GM18498 (cell line): ENCODE data around the gene MYRIP.

Experiments used
- ATAC-seq: cut with Tn5 transposase; IDR thresholded peaks from one replicate; pipeline ENCODE4 v1.9.1; 2021; ENCODE audit warnings: mild to moderate bottlenecking, moderate library complexity; ENCODE audit not compliant: unreplicated experiment

The MYRIP gene

GRCh38 chr3:39900462-39901002 is 91.1 kb downstream of the MYRIP start:
- ATAC-seq: no peak

DNA sequence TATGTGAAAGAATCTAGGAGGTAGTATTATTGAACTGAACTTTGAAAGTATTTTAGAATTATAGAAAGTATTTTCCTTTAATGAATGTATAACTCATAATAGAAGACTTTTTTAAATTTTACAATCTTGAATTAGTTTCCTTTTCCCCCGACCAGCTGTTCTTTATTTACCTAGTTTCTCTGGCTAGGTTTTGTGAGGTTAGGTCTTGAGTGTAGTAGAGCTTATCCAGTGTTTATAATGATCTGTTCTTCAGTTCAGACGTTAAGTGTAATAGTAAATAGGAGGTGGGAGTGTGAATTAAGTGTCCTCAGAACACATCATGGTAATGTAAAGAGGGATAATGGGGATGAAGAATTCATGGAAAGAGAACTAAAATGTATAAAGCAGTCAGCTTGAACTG is 93.8 kb downstream of the MYRIP start:
- no peak for ATAC-seq

DNA sequence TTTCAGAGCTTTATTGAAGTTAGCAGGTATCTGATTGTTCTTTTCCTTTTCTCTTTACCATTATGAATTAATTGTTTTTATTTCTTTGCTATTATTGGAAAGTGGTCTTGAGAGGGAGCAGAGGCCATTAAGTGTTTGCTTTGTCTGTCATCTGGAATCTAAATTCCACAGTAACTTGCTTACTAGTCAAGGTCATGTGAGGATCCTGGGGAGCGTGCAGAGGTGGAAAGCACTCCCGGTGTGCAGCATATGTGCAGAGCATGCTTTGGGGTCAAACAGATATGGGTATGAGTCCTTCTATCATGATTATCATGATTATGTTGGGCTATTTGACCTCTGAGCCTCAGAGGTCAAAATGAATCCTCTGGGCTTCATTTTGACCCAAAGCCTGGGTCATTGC is 96.4 kb downstream of the MYRIP start:
- no peak for ATAC-seq

DNA sequence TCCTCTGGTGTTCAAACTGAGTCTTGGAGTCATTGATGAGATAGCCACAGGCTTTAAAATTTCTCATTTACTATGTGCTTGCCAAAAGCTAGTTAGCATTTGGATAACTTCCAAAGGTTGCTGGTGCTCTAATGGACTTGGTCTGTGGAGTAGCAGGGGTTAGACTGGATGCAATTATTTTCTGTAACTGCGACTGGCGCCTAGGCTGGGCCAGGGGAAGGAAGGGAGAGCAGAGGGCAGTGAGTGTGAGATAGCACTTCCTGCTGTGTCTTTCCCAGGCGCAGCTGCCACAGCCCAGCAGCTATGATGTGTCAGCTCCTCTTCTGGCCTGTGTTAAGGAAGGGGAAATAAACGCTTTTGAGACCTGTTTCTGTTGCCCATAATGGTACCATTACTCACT is 98.6 kb downstream of the MYRIP start:
- ATAC-seq: no peak

GRCh38 chr3:39910135-39910534 is 100.7 kb downstream of the MYRIP start:
- no peak for ATAC-seq

DNA sequence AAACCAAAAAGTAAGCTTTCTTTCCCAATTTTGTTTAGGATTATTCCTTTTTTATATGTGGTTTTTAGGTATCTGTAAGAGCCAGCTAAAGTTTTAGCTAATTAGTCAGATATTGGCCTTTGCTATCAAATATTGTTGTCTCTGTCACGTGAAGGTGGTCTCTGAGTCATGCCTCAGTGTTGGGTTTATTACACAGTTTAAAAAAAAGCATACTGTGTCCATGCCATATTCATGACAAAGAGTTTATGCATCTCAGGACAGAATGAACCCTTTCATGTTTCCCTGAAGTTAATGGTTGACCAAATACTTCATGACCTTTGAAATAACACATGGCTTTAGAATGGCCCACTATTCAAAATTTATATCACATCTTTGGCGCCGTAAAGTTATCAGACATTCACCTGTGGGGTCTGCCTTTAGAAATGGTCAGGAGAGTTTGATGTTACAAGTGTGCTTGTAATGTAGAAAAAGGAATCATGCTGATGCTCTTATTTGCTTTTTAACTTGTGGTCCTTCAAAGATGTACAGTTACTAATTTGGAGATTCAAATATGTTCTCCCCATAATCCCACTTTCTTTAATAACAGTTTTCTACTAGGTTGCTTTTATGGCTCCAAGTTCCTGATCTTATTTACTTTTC is 101.5 kb downstream of the MYRIP start:
- no peak for ATAC-seq

- no peak for ATAC-seq
These were observed 102.3 kb downstream of the MYRIP start for GRCh38 chr3:39911465-39912309.

- no peak for ATAC-seq
These were observed 105.6 kb downstream of the MYRIP start for GRCh38 chr3:39915027-39915426.

DNA sequence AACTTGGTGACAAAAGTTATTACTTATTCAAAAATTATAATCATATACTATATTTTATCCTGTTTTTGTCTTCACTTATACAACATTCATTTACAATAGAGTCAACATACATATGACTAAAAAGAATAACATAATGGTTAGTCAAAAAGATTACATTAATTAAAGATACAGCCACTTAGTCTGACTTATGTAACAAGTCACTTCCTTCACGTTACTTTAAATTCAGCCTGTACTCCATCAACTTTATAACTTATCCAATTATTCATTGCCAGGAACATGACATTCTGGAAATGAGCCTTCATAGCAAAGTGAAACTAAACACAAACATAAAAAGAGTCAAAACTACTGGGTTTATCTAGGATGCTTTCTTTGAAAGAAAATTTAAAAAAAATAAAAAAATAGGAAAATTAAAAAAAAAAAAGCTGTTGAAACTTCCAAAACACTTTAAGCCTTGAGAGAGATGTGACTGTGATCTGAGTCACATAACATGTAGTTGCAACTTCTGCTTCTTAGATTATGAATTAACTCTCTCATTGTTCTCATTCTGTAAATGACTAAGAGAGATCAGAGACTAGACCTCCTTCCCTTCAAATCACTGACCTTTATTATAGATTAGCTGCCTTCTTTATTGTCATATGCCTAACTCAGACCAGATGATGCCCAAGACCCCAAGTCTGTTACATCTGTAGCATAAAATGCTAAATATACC is 107.8 kb downstream of the MYRIP start:
- ATAC-seq: no peak

- ATAC-seq: no peak
These were observed 109.9 kb downstream of the MYRIP start for GRCh38 chr3:39919281-39919680.

- no peak for ATAC-seq
These were observed 110.9 kb downstream of the MYRIP start for GRCh38 chr3:39920271-39920670.

DNA sequence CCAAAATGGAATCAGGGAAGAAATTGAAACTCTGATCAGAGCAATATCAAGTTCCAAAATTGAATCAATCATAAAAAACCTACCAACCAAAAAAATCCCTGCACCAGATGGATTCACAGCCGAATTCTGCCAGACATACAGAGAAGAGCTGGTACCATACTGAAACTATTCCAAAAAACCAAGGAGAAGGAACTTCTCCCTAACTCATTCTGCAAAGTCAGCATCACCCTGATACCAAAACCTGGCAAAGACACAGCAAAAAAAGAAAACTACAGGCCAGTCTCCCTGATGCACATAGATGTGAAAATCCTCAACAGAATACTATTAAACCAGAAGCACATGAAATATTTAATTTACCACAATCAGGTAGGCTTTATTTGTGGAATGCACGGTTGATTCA is 118.1 kb downstream of the MYRIP start:
- ATAC-seq: no peak

DNA sequence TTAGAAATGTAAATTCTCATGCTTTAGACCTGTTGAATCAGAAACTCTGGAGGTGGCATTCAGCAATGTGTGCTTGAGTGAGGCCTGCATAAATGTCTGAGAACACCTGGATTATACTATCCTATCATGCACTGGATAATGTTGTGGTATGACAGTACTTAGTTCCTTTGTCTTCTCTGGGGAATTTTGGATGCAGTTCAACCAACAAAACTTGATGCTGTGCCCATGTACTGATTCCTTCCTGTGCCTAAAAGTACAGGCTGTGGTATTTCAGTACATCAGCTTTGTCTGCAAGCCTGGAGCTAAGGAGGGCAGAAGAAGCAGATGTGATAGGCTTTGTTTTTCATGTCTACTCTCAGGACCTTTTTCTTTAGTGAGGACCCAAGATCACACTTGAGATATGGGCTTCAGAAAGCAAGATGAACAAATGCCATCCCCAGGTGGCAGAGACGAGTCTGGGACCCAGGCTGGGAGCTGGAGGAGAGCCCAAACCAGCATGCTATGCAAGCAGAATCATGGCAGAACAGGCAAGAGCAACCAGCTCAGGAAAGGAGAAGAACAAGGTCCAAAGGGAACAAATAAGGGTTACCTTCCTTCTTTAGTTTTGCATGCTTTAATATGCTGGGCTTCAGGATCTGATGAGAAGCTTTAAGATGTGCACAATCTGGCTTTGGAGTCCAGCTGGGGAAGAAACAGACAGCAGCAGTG is 124.7 kb downstream of the MYRIP start:
- ATAC-seq: no peak

DNA sequence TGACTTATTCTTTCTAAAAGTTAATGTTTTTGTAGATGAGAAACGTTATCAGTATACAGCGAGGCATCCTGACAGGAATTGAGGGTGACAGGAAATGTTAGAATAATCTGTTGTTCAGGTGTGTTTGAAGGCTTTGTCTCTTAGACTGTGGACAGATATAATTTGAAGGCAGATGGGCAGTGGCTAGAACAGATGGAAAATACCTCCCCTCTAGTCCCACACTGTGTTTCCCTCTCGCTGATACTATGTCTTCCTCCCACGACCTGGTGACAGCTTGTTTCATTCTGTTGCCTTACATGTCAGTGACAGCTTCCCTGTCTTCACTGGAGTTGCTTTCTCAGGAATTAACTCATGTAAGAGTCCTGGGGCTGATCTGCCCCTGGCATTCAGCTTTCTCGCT is 125.3 kb downstream of the MYRIP start:
- no peak for ATAC-seq

- ATAC-seq: no peak
These were observed 125.9 kb downstream of the MYRIP start for GRCh38 chr3:39935261-39935660.

GRCh38 chr3:39936848-39937247 is 127.4 kb downstream of the MYRIP start:
- no peak for ATAC-seq

DNA sequence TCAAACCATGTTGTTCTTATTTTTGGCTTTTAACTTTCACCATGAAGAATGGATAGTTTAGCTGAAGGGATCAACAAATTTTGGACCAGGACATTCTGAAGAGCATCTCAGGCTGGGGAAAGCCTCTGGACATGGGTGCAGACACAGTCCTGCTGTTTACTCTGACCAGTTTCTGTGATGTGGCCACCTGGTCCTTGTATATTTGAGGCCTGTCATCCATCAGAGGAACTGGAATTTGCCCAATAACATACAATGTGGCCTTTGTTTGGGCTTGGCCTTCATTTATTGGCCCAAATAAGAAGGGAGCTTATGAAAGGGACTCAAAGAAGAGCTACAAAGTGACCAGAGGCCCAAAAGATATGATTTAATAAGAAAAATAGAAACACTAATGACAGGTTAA is 127.9 kb downstream of the MYRIP start:
- ATAC-seq: no peak

- ATAC-seq: peak; percentile 84
These were observed 128.5 kb downstream of the MYRIP start for GRCh38 chr3:39937874-39938273.

DNA sequence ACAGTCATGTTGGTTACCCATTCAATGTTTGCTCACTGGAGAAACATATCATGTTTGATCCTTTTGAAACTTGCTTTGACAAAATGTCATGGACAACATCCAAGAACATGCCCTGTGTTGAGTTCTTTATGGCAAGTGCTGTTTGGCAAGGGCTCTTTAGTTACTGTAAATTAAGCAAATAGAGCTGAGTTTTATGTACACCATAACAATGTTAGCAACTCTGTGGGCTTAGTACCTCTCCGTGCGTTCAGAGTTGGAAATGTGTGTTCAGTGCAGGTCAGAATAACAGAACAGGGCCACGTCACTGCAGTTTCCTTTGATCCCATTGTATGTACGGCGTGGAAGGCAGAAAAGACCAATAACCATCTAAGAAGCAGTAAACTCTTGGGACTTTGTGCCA is 132.5 kb downstream of the MYRIP start:
- ATAC-seq: no peak

- no peak for ATAC-seq
These were observed 151.2 kb downstream of the MYRIP start for GRCh38 chr3:39960515-39961191.
